ENCODE results near the gene ATG4C. TPM values are rescaled to one million over a fixed set of nuclear protein-coding genes. Genes with fewer than 3 reads are reported as not detected.

ATG4C gene
- total and polyA plus RNA-seq, 10 of the 15 experiments (the other 5 are each of a cell fraction or from before 2014, with no cell fraction given), result 8.1 to 30.9 (median 18.9) TPM

DNA sequence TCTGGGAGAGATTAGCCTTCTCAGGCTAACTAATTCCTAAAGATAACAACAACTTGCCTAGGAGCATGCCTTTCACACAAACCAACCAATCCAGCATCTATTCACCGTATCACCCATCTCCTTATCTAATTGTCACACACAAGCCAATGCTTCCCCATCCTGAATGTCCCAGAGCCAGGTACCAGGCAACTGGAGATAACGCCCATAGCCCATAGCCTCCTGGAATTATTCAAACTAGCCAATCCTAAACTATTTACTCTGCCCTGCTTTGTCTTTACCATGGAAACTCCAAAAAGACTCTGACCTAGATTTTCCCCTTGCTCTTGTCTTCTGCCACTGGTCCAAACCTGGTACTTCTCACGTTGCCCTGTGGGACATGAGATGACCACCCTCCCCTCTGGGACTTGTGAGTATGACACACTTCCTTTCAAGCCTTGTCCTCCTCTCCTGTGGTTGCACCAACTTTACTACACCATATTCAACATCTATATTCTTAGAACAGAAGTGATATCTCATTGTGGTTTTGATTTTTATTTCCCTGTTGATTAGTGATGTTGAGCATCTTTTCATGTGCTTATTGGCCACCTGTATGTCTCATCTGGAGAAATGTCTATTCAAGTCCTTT lies 8.8 kb upstream of the ATG4C start:
- H3K36me3 ChIP-seq (ENCODE audit: control insufficient read depth in 2 of 2, insufficient read depth in 2 of 2, low read length in 1 of 2), result no peaks in the 10 kb centered on the region
- no TSS peak for BruUV-seq (replicated peaks)
- H2AFZ ChIP-seq (ENCODE audit: control insufficient read depth, low read depth, low read length), result no peak overlapping the region
- 29% methylated on average over 3 of the region's 3 CpGs for WGBS (ENCODE audit: insufficient coverage, insufficient replicate concordance, low lambda C conversion rate, missing lambda C conversion rate)
- H3K9ac ChIP-seq (ENCODE audit: control insufficient read depth, insufficient read depth, low read length), result no peak overlapping the region
- H3K4me1 ChIP-seq (ENCODE audit: control insufficient read depth, insufficient read depth, low read length), result no peaks in the 10 kb centered on the region
- intact Hi-C loops (cut with micrococcal nuclease; ENCODE audit: unreplicated experiment), result no loop called here
- H4K20me1 ChIP-seq (ENCODE audit: control insufficient read depth, insufficient read depth), result no peaks in the 10 kb centered on the region
- DNase-seq (ENCODE audit: low read depth, low spot score) (no peak), ATAC-seq (peak; percentile 59), FAIRE-seq (no peak)
- ChIA-PET POLR2A (no interaction called here), SMC1A (ENCODE audit: uncharacterized antibody, unreplicated experiment) (no interaction called here), CTCF (interaction anchor here (0.6 to 0.7 kb wide), 2 partner anchors 9 to 752 kb away, joined by 3 read pairs; no protein-coding TSS in a partner anchor), RAD21 (ENCODE audit: unreplicated experiment) (no interaction called here)
- no peak overlapping the region for H3K27ac ChIP-seq (ENCODE audit: control insufficient read depth, insufficient read depth)
- no peak for TF ChIP-seq MEF2B (IDR thresholded peaks at IDR 0.05; ENCODE audit: partially characterized antibody, poor library complexity, severe bottlenecking)
- TF ChIP-seq NBN (IDR thresholded peaks at IDR 0.05), result no peak
- TF ChIP-seq POLR2A (IDR thresholded peaks at IDR 0.05; ENCODE audit: low read depth, low read length), result no peak
- no peak for TF ChIP-seq ATF7 (IDR thresholded peaks at IDR 0.05; ENCODE audit: low read depth)
- TF ChIP-seq TAF1 (IDR thresholded peaks at IDR 0.05; ENCODE audit: borderline replicate concordance, low read depth, low read length), result no peak
- no peak for TF ChIP-seq HDGF (IDR thresholded peaks at IDR 0.05)
- TF ChIP-seq, protein P1, sequence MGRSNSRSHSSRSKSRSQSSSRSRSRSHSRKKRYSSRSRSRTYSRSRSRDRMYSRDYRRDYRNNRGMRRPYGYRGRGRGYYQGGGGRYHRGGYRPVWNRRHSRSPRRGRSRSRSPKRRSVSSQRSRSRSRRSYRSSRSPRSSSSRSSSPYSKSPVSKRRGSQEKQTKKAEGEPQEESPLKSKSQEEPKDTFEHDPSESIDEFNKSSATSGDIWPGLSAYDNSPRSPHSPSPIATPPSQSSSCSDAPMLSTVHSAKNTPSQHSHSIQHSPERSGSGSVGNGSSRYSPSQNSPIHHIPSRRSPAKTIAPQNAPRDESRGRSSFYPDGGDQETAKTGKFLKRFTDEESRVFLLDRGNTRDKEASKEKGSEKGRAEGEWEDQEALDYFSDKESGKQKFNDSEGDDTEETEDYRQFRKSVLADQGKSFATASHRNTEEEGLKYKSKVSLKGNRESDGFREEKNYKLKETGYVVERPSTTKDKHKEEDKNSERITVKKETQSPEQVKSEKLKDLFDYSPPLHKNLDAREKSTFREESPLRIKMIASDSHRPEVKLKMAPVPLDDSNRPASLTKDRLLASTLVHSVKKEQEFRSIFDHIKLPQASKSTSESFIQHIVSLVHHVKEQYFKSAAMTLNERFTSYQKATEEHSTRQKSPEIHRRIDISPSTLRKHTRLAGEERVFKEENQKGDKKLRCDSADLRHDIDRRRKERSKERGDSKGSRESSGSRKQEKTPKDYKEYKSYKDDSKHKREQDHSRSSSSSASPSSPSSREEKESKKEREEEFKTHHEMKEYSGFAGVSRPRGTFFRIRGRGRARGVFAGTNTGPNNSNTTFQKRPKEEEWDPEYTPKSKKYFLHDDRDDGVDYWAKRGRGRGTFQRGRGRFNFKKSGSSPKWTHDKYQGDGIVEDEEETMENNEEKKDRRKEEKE (IDR thresholded peaks at IDR 0.05), result no peak
- in situ Hi-C loops (cut with MboI), result no loop called here
- no peaks in the 10 kb centered on the region for H3K27me3 ChIP-seq (replicated peaks in 1 of 2; ENCODE audit: control insufficient read depth in 2 of 2, insufficient read depth in 2 of 2, low read length in 1 of 2)
- no peaks in the 10 kb centered on the region; the same call in 2 of the 3 replicates for H3K9me3 ChIP-seq (replicated peaks; ENCODE audit: control insufficient read depth, insufficient read depth, low read length)
- H3K4me2 ChIP-seq (ENCODE audit: control insufficient read depth, insufficient read depth), result no peak overlapping the region
- H3K79me2 ChIP-seq (ENCODE audit: control insufficient read depth, insufficient read depth, low read length), result no peaks in the 10 kb centered on the region
- H3K4me3 ChIP-seq, result no peak overlapping the region
